GM19023 (cell line): ENCODE results near the gene HES3.

Experiments
- ATAC-seq: cut with Tn5 transposase; IDR thresholded peaks from one replicate; pipeline ENCODE4 v1.9.1; 2021; ENCODE audit warnings: mild to moderate bottlenecking, moderate library complexity; ENCODE audit not compliant: unreplicated experiment

The HES3 gene

GRCh38 chr1:6260961-6261614 lies 17.1 kb downstream of the HES3 start, which contains the start of gene GPR153:
Gene GPR153 (minus strand): TSS chr1:6261098. CDS start chr1:6254905, 6,193 bp downstream.
- peak; percentile 40 for ATAC-seq

- ATAC-seq = no peak
These were observed 17.6 kb downstream of the HES3 start for GRCh38 chr1:6261615-6261995.

GRCh38 chr1:6262555-6263420 lies 18.8 kb downstream of the HES3 start:
- ATAC-seq = no peak

- ATAC-seq = no peak
These were observed 19.7 kb downstream of the HES3 start for GRCh38 chr1:6263716-6264115.

GRCh38 chr1:6265151-6265550 lies 21.2 kb downstream of the HES3 start:
- ATAC-seq = no peak

GRCh38 chr1:6266641-6267040 lies 22.7 kb downstream of the HES3 start:
- no peak for ATAC-seq

GRCh38 chr1:6267686-6268322 lies 23.8 kb downstream of the HES3 start:
- ATAC-seq = no peak

- no peak for ATAC-seq
These were observed 24.4 kb downstream of the HES3 start for GRCh38 chr1:6268415-6268814.

- ATAC-seq = no peak
These were observed 25.3 kb downstream of the HES3 start for GRCh38 chr1:6269296-6269695.

GRCh38 chr1:6269720-6270400 lies 25.9 kb downstream of the HES3 start:
- no peak for ATAC-seq

- no peak for ATAC-seq
These were observed 26.4 kb downstream of the HES3 start for GRCh38 chr1:6270401-6270800.

- no peak for ATAC-seq
These were observed 27.0 kb downstream of the HES3 start for GRCh38 chr1:6271006-6271405.

- no peak for ATAC-seq
These were observed 27.6 kb downstream of the HES3 start for GRCh38 chr1:6271554-6271953.

- no peak for ATAC-seq
These were observed 28.5 kb downstream of the HES3 start for GRCh38 chr1:6272452-6272851.

- no peak for ATAC-seq
These were observed 28.9 kb downstream of the HES3 start for GRCh38 chr1:6272868-6273267.

GRCh38 chr1:6273380-6273891 lies 29.5 kb downstream of the HES3 start:
- no peak for ATAC-seq

GRCh38 chr1:6274102-6274501 lies 30.1 kb downstream of the HES3 start:
- ATAC-seq = no peak

GRCh38 chr1:6274622-6275139 lies 30.7 kb downstream of the HES3 start:
- no peak for ATAC-seq

GRCh38 chr1:6275826-6276782 lies 32.1 kb downstream of the HES3 start:
- ATAC-seq = no peak
